GM19372 (cell line): ENCODE measurements around the gene SCAMP4.

Experiments
- ATAC-seq: cut with Tn5 transposase; IDR thresholded peaks from one replicate; pipeline ENCODE4 v1.9.1; 2021; ENCODE audit warnings: mild to moderate bottlenecking, low read depth, moderate library complexity; ENCODE audit not compliant: unreplicated experiment

The SCAMP4 gene

GRCh38 chr19:1905110-1905862, at the start of gene SCAMP4, which contains the start of gene ADAT3:
Gene SCAMP4, plus strand, starts transcription at chr19:1905399. Its CDS starts 9,621 bp downstream, at chr19:1915020.
Gene ADAT3, plus strand, starts transcription at chr19:1905399. Its CDS starts 6,649 bp downstream, at chr19:1912048.
- ATAC-seq: peak; percentile 77

GRCh38 chr19:1855828-1856255, 49.4 kb upstream of the SCAMP4 start:
- peak; percentile 3 for ATAC-seq

- no peak for ATAC-seq
Measured at GRCh38 chr19:1856345-1856697, 48.9 kb upstream of the SCAMP4 start.

- no peak for ATAC-seq
Measured at GRCh38 chr19:1856698-1857603, 48.2 kb upstream of the SCAMP4 start.

GRCh38 chr19:1857648-1858326, 47.4 kb upstream of the SCAMP4 start:
- ATAC-seq: no peak

GRCh38 chr19:1858412-1859081, 46.7 kb upstream of the SCAMP4 start:
- ATAC-seq: no peak

- ATAC-seq: no peak
Measured at GRCh38 chr19:1859331-1859781, 45.8 kb upstream of the SCAMP4 start.

GRCh38 chr19:1860042-1860775, 45.0 kb upstream of the SCAMP4 start:
- ATAC-seq: no peak

GRCh38 chr19:1860821-1861598, 44.2 kb upstream of the SCAMP4 start:
- no peak for ATAC-seq

- ATAC-seq: no peak
Measured at GRCh38 chr19:1861599-1862031, 43.6 kb upstream of the SCAMP4 start.

- ATAC-seq: no peak
Measured at GRCh38 chr19:1862068-1862423, 43.2 kb upstream of the SCAMP4 start.

- ATAC-seq: no peak
Measured at GRCh38 chr19:1862424-1863327, 42.5 kb upstream of the SCAMP4 start.

GRCh38 chr19:1863328-1863637, 41.9 kb upstream of the SCAMP4 start, which contains the start of gene KLF16:
Gene KLF16, minus strand, starts transcription at chr19:1863579. Its CDS starts 82 bp downstream, at chr19:1863497.
- peak; percentile 2 for ATAC-seq

GRCh38 chr19:1863638-1864479, 41.3 kb upstream of the SCAMP4 start:
- peak; percentile 54 for ATAC-seq

GRCh38 chr19:1864480-1865171, 40.6 kb upstream of the SCAMP4 start:
- no peak for ATAC-seq
